SK-N-SH treated with all-trans-retinoic acid at 6 μM for 48 hours (cell line): ENCODE data around the gene PFN4.

Experiments used
- ATAC-seq: fragments of 200-7000 bp; cut with Tn5 transposase; 3 replicates; pipeline ENCODE4 v1.9.1; 2020; ENCODE audit warnings: mild to moderate bottlenecking, moderate library complexity
- ARNTL ChIP-seq: fragments of 450-650 bp; formaldehyde crosslinking; IDR thresholded peaks from 2 replicates; pipeline ENCODE4 v1.5.0; 2020; ENCODE audit warnings: low read depth, mild to moderate bottlenecking, moderate library complexity, borderline replicate concordance
- BACH2 ChIP-seq: fragments of 250-450 bp; sonication (Bioruptor Pico); IDR thresholded peaks from 2 replicates; pipeline ENCODE4 v1.9.0; 2021; ENCODE audit warnings: mild to moderate bottlenecking, borderline replicate concordance
- CSDC2 ChIP-seq: fragments of 250-450 bp; sonication (Bioruptor Pico); IDR thresholded peaks from 2 replicates; pipeline ENCODE4 v1.5.0; 2020; ENCODE audit warnings: mild to moderate bottlenecking, moderate library complexity
- GLIS3 ChIP-seq: fragments of 250-450 bp; sonication (Bioruptor Pico); IDR thresholded peaks from 2 replicates; pipeline ENCODE4 v1.5.0; 2020; ENCODE audit warnings: mild to moderate bottlenecking, moderate library complexity
- ISL1 ChIP-seq: fragments of 250-450 bp; sonication (Bioruptor Pico); IDR thresholded peaks from 2 replicates; pipeline ENCODE4 v2.1.2; 2022; ENCODE audit warnings: mild to moderate bottlenecking, moderate library complexity
- OSR1 ChIP-seq: fragments of 250-450 bp; sonication (Bioruptor Pico); IDR thresholded peaks from 2 replicates; pipeline ENCODE4 v1.8.0; 2022; ENCODE audit warnings: moderate library complexity, mild to moderate bottlenecking, inconsistent platforms
- PPARA ChIP-seq: fragments of 250-450 bp; sonication (Bioruptor Pico); IDR thresholded peaks from 2 replicates; pipeline ENCODE4 v1.5.0; 2020; ENCODE audit warnings: mild to moderate bottlenecking, borderline replicate concordance
- SNAI2 ChIP-seq: fragments of 250-450 bp; sonication (Bioruptor Pico); IDR thresholded peaks from 2 replicates; pipeline ENCODE4 v1.5.0; 2020; ENCODE audit warnings: mild to moderate bottlenecking, moderate library complexity
- TCF4 ChIP-seq: fragments of 250-450 bp; sonication (Bioruptor Pico); IDR thresholded peaks from 2 replicates; pipeline ENCODE4 v1.8.0; 2021; ENCODE audit warnings: mild to moderate bottlenecking, moderate library complexity, borderline replicate concordance
- TOX ChIP-seq: fragments of 250-450 bp; sonication (Bioruptor Pico); IDR thresholded peaks from 2 replicates; pipeline ENCODE4 v1.8.0; 2021; ENCODE audit warnings: mild to moderate bottlenecking, moderate library complexity, borderline replicate concordance
- ZC3H10 ChIP-seq: fragments of 250-450 bp; sonication (Bioruptor Pico); IDR thresholded peaks from 2 replicates; pipeline ENCODE4 v1.5.1; 2021; ENCODE audit warnings: mild to moderate bottlenecking, moderate library complexity
- ZFP3 ChIP-seq: fragments of 250-450 bp; sonication (Bioruptor Pico); IDR thresholded peaks from 2 replicates; pipeline ENCODE4 v1.5.0; 2020; ENCODE audit warnings: mild to moderate bottlenecking, moderate library complexity
- ZFP30 ChIP-seq: fragments of 450-650 bp; formaldehyde crosslinking; IDR thresholded peaks from 2 replicates; pipeline ENCODE4 v1.5.0; 2022; ENCODE audit warnings: mild to moderate bottlenecking, moderate library complexity
- ZNF565 ChIP-seq: fragments of 450-650 bp; formaldehyde crosslinking; conservative IDR thresholded peaks from 2 replicates; pipeline ENCODE4 v1.5.0; 2020; ENCODE audit warnings: low read depth, mild to moderate bottlenecking, moderate library complexity
- ZNF70 ChIP-seq: fragments of 450-650 bp; formaldehyde crosslinking; IDR thresholded peaks from 2 replicates; pipeline ENCODE4 v1.5.0; 2020; ENCODE audit warnings: mild to moderate bottlenecking, moderate library complexity
- ZNF8 ChIP-seq: fragments of 450-650 bp; formaldehyde crosslinking; IDR thresholded peaks from 2 replicates; pipeline ENCODE4 v1.5.0; 2020; ENCODE audit warnings: mild to moderate bottlenecking, moderate library complexity
- TF ChIP-seq, protein P1 (sequence below): fragments of 250-450 bp; sonication (Bioruptor Pico); IDR thresholded peaks from 2 replicates; pipeline ENCODE4 v1.5.1; 2021; ENCODE audit warnings: mild to moderate bottlenecking, moderate library complexity
- TF ChIP-seq, protein P2 (sequence below): fragments of 250-450 bp; sonication (Bioruptor Pico); IDR thresholded peaks from 2 replicates; pipeline ENCODE4 v1.5.0; 2020; ENCODE audit warnings: mild to moderate bottlenecking, moderate library complexity
- TF ChIP-seq, protein P3 (sequence below): fragments of 250-450 bp; sonication (Bioruptor Pico); IDR thresholded peaks from 2 replicates; pipeline ENCODE4 v1.5.1; 2020; ENCODE audit warnings: low read depth, mild to moderate bottlenecking, moderate library complexity
- TF ChIP-seq, protein P4 (sequence below): fragments of 250-450 bp; sonication (Bioruptor Pico); IDR thresholded peaks from 2 replicates; pipeline ENCODE4 v1.8.0; 2020; ENCODE audit warnings: mild to moderate bottlenecking, moderate library complexity, borderline replicate concordance
- TF ChIP-seq, protein P5 (sequence below): fragments of 250-450 bp; sonication (Bioruptor Pico); IDR thresholded peaks from 2 replicates; pipeline ENCODE4 v1.8.0; 2021; ENCODE audit warnings: low read depth, mild to moderate bottlenecking, moderate library complexity, borderline replicate concordance

PFN4 gene

DNA sequence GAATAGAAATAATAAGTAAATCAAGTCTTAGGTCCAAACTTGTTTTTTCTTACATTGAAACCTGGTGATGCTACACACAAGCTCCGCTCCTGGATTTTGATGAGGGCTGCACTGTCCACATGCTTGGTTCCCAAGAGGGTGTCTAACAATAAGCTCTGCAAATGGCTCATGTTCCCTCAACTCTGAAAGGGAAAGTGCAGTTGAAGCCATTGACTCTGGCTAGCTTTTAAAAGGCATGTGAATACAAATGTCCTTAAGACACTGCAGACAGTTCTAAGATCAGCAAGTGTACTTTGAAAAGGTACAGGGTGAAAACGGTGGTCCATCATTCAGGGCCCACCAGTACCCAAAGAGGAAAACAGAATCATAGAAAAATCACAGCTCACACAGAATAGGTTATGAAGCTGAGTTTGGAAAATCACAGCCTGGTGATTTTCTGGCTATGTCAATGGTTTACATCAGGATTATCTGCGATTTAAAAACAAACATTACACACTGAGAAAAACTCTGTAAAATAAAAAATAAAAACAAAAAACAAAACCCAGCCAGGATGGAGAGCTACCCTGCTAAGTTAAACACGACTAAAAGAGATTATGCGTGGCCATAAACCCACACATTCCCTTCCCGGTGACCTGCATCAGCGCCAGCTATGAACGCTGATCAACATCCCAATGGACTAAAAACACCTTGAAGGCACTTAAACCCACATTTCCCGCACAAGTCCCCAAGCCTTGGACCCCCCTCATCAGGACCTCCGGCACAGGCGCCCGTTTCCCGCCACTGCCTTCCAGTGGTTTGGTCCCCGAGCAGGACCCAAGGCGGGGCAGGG, 554 bp downstream of the PFN4 start:
- no peak for ATAC-seq
- TF ChIP-seq TOX (no peak), TCF4 (CRISPR knock-in tag) (no peak), BACH2 (CRISPR knock-in tag) (no peak), PPARA (no peak), ZC3H10 (CRISPR knock-in tag) (no peak), ISL1 (CRISPR knock-in tag) (no peak), ZFP30 (no peak), CSDC2 (CRISPR knock-in tag) (no peak), SNAI2 (no peak)
- TF ChIP-seq, protein P1, sequence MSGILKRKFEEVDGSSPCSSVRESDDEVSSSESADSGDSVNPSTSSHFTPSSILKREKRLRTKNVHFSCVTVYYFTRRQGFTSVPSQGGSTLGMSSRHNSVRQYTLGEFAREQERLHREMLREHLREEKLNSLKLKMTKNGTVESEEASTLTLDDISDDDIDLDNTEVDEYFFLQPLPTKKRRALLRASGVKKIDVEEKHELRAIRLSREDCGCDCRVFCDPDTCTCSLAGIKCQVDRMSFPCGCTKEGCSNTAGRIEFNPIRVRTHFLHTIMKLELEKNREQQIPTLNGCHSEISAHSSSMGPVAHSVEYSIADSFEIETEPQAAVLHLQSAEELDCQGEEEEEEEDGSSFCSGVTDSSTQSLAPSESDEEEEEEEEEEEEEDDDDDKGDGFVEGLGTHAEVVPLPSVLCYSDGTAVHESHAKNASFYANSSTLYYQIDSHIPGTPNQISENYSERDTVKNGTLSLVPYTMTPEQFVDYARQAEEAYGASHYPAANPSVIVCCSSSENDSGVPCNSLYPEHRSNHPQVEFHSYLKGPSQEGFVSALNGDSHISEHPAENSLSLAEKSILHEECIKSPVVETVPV (CRISPR knock-in tag): no peak
- TF ChIP-seq, protein P2, sequence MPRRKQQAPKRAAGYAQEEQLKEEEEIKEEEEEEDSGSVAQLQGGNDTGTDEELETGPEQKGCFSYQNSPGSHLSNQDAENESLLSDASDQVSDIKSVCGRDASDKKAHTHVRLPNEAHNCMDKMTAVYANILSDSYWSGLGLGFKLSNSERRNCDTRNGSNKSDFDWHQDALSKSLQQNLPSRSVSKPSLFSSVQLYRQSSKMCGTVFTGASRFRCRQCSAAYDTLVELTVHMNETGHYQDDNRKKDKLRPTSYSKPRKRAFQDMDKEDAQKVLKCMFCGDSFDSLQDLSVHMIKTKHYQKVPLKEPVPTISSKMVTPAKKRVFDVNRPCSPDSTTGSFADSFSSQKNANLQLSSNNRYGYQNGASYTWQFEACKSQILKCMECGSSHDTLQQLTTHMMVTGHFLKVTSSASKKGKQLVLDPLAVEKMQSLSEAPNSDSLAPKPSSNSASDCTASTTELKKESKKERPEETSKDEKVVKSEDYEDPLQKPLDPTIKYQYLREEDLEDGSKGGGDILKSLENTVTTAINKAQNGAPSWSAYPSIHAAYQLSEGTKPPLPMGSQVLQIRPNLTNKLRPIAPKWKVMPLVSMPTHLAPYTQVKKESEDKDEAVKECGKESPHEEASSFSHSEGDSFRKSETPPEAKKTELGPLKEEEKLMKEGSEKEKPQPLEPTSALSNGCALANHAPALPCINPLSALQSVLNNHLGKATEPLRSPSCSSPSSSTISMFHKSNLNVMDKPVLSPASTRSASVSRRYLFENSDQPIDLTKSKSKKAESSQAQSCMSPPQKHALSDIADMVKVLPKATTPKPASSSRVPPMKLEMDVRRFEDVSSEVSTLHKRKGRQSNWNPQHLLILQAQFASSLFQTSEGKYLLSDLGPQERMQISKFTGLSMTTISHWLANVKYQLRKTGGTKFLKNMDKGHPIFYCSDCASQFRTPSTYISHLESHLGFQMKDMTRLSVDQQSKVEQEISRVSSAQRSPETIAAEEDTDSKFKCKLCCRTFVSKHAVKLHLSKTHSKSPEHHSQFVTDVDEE (CRISPR knock-in tag): no peak
- TF ChIP-seq, protein P3, sequence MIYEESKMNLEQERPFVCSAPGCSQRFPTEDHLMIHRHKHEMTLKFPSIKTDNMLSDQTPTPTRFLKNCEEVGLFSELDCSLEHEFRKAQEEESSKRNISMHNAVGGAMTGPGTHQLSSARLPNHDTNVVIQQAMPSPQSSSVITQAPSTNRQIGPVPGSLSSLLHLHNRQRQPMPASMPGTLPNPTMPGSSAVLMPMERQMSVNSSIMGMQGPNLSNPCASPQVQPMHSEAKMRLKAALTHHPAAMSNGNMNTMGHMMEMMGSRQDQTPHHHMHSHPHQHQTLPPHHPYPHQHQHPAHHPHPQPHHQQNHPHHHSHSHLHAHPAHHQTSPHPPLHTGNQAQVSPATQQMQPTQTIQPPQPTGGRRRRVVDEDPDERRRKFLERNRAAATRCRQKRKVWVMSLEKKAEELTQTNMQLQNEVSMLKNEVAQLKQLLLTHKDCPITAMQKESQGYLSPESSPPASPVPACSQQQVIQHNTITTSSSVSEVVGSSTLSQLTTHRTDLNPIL (CRISPR knock-in tag): no peak
- TF ChIP-seq, protein P4, sequence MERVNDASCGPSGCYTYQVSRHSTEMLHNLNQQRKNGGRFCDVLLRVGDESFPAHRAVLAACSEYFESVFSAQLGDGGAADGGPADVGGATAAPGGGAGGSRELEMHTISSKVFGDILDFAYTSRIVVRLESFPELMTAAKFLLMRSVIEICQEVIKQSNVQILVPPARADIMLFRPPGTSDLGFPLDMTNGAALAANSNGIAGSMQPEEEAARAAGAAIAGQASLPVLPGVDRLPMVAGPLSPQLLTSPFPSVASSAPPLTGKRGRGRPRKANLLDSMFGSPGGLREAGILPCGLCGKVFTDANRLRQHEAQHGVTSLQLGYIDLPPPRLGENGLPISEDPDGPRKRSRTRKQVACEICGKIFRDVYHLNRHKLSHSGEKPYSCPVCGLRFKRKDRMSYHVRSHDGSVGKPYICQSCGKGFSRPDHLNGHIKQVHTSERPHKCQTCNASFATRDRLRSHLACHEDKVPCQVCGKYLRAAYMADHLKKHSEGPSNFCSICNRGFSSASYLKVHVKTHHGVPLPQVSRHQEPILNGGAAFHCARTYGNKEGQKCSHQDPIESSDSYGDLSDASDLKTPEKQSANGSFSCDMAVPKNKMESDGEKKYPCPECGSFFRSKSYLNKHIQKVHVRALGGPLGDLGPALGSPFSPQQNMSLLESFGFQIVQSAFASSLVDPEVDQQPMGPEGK (CRISPR knock-in tag): no peak

DNA sequence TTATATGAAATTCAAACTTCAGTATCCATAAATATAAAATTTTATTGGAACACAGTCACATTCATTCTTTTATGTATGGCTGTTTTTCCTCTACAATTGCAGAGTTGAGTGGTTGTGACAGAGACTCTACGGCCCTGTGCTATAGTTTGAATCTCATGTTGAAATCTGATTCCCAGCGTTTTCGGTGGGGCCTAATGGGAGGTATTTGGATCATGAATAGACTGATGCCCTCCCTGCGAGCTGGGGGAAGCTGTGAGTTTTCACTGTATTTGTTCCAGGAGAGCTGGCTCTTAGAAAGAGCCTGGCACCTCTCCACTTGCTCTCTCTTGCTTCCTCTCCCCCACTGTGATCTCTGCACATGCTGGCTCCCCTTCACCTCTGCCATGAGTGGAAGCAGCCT, 1.7 kb downstream of the PFN4 start:
- TF ChIP-seq, protein P4 (CRISPR knock-in tag): no peak
- TF ChIP-seq, protein P3 (CRISPR knock-in tag): no peak
- TF ChIP-seq ZFP3 (CRISPR knock-in tag): no peak
- no peak for TF ChIP-seq ZNF8 (CRISPR knock-in tag)
- TF ChIP-seq OSR1 (CRISPR knock-in tag): no peak
- TF ChIP-seq BACH2 (CRISPR knock-in tag): no peak
- TF ChIP-seq GLIS3: no peak
- no peak for TF ChIP-seq TOX
- TF ChIP-seq ZNF70 (CRISPR knock-in tag): no peak
- TF ChIP-seq ARNTL (CRISPR knock-in tag): no peak
- TF ChIP-seq ZFP30: no peak
- TF ChIP-seq ZNF565 (CRISPR knock-in tag): no peak
- TF ChIP-seq, protein P5, sequence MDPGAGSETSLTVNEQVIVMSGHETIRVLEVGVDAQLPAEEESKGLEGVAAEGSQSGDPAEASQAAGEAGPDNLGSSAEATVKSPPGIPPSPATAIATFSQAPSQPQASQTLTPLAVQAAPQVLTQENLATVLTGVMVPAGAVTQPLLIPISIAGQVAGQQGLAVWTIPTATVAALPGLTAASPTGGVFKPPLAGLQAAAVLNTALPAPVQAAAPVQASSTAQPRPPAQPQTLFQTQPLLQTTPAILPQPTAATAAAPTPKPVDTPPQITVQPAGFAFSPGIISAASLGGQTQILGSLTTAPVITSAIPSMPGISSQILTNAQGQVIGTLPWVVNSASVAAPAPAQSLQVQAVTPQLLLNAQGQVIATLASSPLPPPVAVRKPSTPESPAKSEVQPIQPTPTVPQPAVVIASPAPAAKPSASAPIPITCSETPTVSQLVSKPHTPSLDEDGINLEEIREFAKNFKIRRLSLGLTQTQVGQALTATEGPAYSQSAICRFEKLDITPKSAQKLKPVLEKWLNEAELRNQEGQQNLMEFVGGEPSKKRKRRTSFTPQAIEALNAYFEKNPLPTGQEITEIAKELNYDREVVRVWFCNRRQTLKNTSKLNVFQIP (CRISPR knock-in tag): no peak
- no peak for TF ChIP-seq CSDC2 (CRISPR knock-in tag)
- TF ChIP-seq ZC3H10 (CRISPR knock-in tag): no peak
- peak; percentile 82 for ATAC-seq
